ENCODE data around the gene RAB19. TPM values are rescaled to one million over a fixed set of nuclear protein-coding genes. Genes with fewer than 3 reads are reported as not detected.

Gene RAB19, protein sequence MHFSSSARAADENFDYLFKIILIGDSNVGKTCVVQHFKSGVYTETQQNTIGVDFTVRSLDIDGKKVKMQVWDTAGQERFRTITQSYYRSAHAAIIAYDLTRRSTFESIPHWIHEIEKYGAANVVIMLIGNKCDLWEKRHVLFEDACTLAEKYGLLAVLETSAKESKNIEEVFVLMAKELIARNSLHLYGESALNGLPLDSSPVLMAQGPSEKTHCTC
- total RNA-seq (not detected), polyA plus RNA-seq (not detected)
- long read RNA-seq, donor 1 = 0 reads
- long read RNA-seq, donor 2 = 0 reads
- long read RNA-seq, donor 3 = 0 reads
- long read RNA-seq, donor 4 = 0 reads

- DNase-seq (no peak), ATAC-seq (peak; percentile 65 to 66)
- Histone ChIP-seq H3K27me3 (ENCODE audit: control insufficient read depth, insufficient read depth) (peaks cover 3% of the 10 kb centered on the region), H3K9me3 (ENCODE audit: control insufficient read depth, low read length) (no peaks in the 10 kb centered on the region), H3K4me3 (ENCODE audit: low read length) (peak within 1 kb of the TSS; percentile 22), H3K27ac (ENCODE audit: low read length) (no peak within 1 kb of the TSS), H3K4me1 (ENCODE audit: control insufficient read depth, insufficient read depth, low read length) (no peaks in the 10 kb centered on the region)
- intact Hi-C loops (cut with DNase I) = no loop called here
- WGBS = 13% methylated on average over 22 of the region's 22 CpGs
Observed at GRCh38 chr7:140403878-140404564, at the start of gene RAB19. RAB19 (plus strand) TSS chr7:140404058; CDS start chr7:140407647, 3,589 bp downstream.

DNA sequence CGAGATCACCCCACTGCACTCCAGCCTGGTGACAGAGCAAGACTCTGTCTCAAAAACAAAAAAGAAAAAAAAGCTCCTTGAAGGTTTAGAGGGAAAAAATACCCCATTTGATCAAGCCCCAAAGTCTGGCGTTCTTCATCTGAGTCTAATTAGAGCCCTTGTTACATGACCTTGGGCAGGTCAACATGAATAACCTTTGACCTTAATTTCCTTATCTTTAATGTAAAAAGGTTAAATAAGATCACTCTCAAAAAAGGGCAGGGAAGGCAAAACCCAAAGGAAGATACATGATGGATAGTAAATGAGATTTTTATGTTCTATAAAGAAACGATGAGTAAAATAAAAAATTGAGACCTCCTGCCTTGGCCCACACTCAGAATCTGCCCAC is 45.8 kb upstream of the RAB19 start:
- WGBS = 93% methylated on average over 3 of the region's 3 CpGs
- DNase-seq (no peak), ATAC-seq (no peak)
- Histone ChIP-seq H3K4me1 (ENCODE audit: control insufficient read depth, insufficient read depth, low read length) (no peaks in the 10 kb centered on the region), H3K9me3 (ENCODE audit: control insufficient read depth, low read length) (no peaks in the 10 kb centered on the region), H3K27ac (ENCODE audit: low read length) (no peak overlapping the region), H3K27me3 (ENCODE audit: control insufficient read depth, insufficient read depth) (no peaks in the 10 kb centered on the region), H3K4me3 (ENCODE audit: low read length) (no peak overlapping the region)
- intact Hi-C loops (cut with DNase I) = no loop called here

DNA sequence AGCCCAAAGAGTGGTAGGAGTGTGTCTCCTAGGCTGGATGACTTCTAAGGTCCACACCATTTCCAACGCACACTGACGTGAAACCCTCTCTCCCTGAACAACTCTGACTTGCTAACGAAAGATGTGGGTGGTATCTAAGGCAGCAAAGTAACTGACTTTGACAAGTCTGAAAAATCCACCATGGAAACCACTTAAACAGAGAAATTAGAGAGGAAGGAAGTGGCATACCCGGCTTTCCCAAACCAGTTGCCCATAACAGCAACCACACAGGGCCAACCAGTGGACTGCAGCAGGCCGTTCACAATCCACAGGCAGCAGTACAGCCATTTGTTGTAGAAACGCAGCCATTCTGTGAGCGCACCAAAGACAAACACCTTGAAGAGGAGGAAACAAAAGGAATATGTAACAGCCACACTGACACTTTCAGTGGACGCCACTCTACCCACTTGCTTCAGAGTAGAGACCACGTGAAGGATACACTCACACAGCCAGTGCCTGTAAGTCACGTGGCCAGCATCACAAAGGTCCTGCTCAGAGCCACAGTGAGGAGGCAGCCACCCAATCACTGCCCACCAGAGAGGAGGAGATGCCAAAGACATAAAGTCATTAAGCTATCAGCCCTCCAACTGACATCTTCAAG is 45.3 kb upstream of the RAB19 start:
- Histone ChIP-seq H3K27ac (ENCODE audit: low read length) (no peak overlapping the region), H3K9me3 (ENCODE audit: control insufficient read depth, low read length) (no peaks in the 10 kb centered on the region), H3K4me1 (ENCODE audit: control insufficient read depth, insufficient read depth, low read length) (no peaks in the 10 kb centered on the region), H3K4me3 (ENCODE audit: low read length) (no peak overlapping the region), H3K27me3 (ENCODE audit: control insufficient read depth, insufficient read depth) (no peaks in the 10 kb centered on the region)
- WGBS = 82% methylated on average over 10 of the region's 10 CpGs
- intact Hi-C loops (cut with DNase I) = no loop called here
- no peak for ATAC-seq
- no peak for DNase-seq

DNA sequence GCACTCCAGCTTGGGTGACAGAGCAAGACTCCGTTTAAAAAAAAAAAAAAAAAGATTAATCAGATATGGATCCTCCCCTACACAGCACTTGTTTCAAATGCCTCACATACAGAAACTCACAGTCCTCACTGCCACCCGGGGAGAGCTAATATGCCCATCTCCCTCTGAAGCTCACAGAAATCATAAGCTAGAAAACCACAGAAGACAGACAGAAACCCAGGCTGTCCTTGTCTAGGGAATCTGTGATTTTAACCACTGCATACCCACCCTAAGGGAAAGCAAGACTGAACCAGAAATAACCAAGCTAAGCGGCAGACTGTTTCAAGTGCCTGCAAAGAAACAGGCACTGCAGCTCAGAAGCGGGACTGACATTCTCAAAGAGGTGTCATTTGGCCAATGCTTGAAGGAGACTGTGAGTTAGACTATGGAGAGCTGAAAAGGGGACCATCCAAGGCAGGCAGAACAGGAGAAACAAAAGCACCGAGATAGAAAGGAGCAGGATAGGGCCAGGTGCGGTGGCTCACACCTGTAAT is 43.1 kb upstream of the RAB19 start:
- Histone ChIP-seq H3K4me1 (ENCODE audit: control insufficient read depth, insufficient read depth, low read length) (no peaks in the 10 kb centered on the region), H3K4me3 (ENCODE audit: low read length) (no peak overlapping the region), H3K9me3 (ENCODE audit: control insufficient read depth, low read length) (no peaks in the 10 kb centered on the region), H3K27me3 (ENCODE audit: control insufficient read depth, insufficient read depth) (no peaks in the 10 kb centered on the region), H3K27ac (ENCODE audit: low read length) (no peak overlapping the region)
- intact Hi-C loops (cut with DNase I) = no loop called here
- 86% methylated on average over 6 of the region's 6 CpGs for WGBS
- ATAC-seq = no peak
- DNase-seq = no peak

- no peaks in the 10 kb centered on the region for H3K27me3 ChIP-seq (ENCODE audit: control insufficient read depth, insufficient read depth)
- WGBS = 70% methylated on average over 3 of the region's 3 CpGs
- ATAC-seq = no peak
- H3K27ac ChIP-seq (ENCODE audit: low read length) = no peak overlapping the region
- H3K4me1 ChIP-seq (ENCODE audit: control insufficient read depth, insufficient read depth, low read length) = no peaks in the 10 kb centered on the region
- no peak for DNase-seq
- H3K9me3 ChIP-seq (ENCODE audit: control insufficient read depth, low read length) = no peaks in the 10 kb centered on the region
- H3K4me3 ChIP-seq (ENCODE audit: low read length) = no peak overlapping the region
- intact Hi-C loops (cut with DNase I) = no loop called here
Observed at GRCh38 chr7:140364819-140365218, 39.0 kb upstream of the RAB19 start.

DNA sequence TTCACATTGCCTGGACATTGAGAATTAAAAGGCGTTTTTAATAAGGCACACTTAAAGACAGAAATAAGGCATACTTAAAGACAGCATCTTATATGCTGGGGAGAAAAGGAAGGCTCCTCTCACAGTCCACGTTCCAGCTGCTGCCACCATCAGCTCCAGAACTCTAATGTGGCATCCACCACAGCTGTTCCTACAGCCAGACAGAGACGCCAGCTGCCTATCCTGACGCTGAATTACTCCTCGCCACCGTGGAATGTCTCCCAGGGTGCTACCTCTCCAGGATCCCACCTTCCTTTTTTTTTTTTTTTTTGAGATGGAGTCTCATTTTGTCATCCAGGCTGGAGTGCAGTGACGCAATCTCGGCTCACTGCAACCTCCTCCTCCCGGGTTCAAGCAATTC is 36.3 kb upstream of the RAB19 start:
- no peak overlapping the region for H3K4me3 ChIP-seq (ENCODE audit: low read length)
- no peak overlapping the region for H3K27ac ChIP-seq (ENCODE audit: low read length)
- no peaks in the 10 kb centered on the region for H3K27me3 ChIP-seq (ENCODE audit: control insufficient read depth, insufficient read depth)
- intact Hi-C loops (cut with DNase I) = no loop called here
- no peaks in the 10 kb centered on the region for H3K4me1 ChIP-seq (ENCODE audit: control insufficient read depth, insufficient read depth, low read length)
- ATAC-seq (no peak), DNase-seq (no peak)
- WGBS = 92% methylated on average over 9 of the region's 9 CpGs
- H3K9me3 ChIP-seq (ENCODE audit: control insufficient read depth, low read length) = no peaks in the 10 kb centered on the region

DNA sequence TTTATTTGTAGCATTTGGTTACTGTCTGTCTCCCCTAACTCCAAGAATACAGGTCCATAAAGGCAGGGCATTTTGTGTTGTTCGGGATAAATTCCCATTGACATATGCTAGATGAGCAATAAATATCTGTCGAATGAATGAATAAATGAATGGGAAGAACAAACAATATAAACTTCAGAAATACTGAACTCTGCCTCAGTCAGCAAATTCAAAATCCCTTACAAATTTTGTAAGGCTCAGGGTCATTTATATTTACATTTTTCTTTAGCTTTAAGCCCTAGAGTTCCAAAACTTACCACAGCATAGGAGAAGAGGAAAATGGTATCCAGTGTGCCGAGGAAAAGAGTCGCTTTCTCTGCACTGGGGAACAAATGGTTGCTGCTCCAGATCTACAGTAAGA is 34.6 kb upstream of the RAB19 start:
- no peak for ATAC-seq
- H3K4me3 ChIP-seq (ENCODE audit: low read length) = no peak overlapping the region
- intact Hi-C loops (cut with DNase I) = no loop called here
- WGBS = 94% methylated on average over 4 of the region's 4 CpGs
- H3K4me1 ChIP-seq (ENCODE audit: control insufficient read depth, insufficient read depth, low read length) = no peaks in the 10 kb centered on the region
- no peaks in the 10 kb centered on the region for H3K27me3 ChIP-seq (ENCODE audit: control insufficient read depth, insufficient read depth)
- H3K9me3 ChIP-seq (ENCODE audit: control insufficient read depth, low read length) = no peaks in the 10 kb centered on the region
- H3K27ac ChIP-seq (ENCODE audit: low read length) = no peak overlapping the region
- DNase-seq = no peak

DNA sequence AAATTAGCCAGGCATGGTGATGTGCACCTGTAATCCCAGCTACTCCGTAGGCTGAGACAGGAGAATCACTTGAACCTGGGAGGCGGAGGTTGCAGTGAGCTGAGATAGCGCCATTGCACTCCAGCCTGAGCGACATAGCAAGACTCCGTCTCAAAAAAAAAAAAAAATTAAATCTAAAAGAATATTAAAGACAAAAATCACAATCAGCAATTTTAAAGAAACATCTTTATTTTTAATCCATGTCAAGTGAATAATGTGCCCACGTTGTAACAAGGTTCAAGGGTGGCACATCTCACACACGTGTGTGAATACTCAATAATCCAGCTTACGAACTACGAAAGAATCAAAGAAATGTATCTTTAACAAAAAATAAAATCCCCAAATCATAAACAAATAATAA is 28.5 kb upstream of the RAB19 start:
- H3K27ac ChIP-seq (ENCODE audit: low read length) = no peak overlapping the region
- no peak overlapping the region for H3K4me3 ChIP-seq (ENCODE audit: low read length)
- no peak for DNase-seq
- no peak for ATAC-seq
- H3K9me3 ChIP-seq (ENCODE audit: control insufficient read depth, low read length) = no peaks in the 10 kb centered on the region
- intact Hi-C loops (cut with DNase I) = no loop called here
- no peaks in the 10 kb centered on the region for H3K27me3 ChIP-seq (ENCODE audit: control insufficient read depth, insufficient read depth)
- WGBS = 98% methylated on average over 9 of the region's 9 CpGs
- no peaks in the 10 kb centered on the region for H3K4me1 ChIP-seq (ENCODE audit: control insufficient read depth, insufficient read depth, low read length)

DNA sequence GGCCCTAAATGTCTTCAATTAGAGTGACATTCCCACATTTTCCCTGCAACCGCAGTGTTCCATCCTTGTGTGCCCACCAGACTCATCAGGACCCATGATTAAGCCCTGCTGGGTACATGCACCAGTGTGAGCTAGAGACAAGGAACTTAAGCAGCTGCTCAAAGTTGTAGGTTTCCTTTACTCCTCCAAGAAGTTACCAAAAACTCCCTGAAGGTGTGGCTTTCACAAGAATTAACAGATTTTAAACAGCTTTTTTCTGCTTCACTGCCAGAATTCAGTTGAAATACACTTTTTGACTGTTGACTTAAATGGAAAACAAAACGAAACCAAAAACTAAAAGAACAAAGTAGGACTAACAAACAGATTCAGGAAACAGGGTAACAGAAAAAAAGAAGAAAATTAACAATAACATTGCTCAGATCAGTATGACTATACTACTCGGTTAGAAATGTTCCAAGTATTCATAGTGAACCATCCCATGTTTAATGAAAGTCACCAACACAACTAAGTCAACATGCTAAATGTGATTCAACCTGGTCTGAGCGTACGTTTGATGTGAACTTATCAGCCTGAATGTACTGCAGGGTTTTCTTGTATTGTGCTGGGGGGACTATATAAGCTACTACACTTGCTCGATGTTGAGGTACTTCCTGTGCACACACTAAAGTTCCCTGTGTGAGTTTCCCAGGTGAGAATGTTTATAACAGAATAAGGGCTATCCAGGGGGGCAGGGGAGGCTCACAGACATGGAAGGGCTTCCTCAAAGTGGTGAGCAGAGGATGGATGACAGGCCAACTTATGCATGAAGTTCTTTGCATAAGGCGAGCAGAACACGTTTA is 27.7 kb upstream of the RAB19 start:
- ATAC-seq = no peak
- H3K27ac ChIP-seq (ENCODE audit: low read length) = no peak overlapping the region
- H3K4me1 ChIP-seq (ENCODE audit: control insufficient read depth, insufficient read depth, low read length) = no peaks in the 10 kb centered on the region
- intact Hi-C loops (cut with DNase I) = no loop called here
- no peaks in the 10 kb centered on the region for H3K9me3 ChIP-seq (ENCODE audit: control insufficient read depth, low read length)
- H3K4me3 ChIP-seq (ENCODE audit: low read length) = no peak overlapping the region
- no peaks in the 10 kb centered on the region for H3K27me3 ChIP-seq (ENCODE audit: control insufficient read depth, insufficient read depth)
- no peak for DNase-seq
- WGBS = 82% methylated on average over 8 of the region's 8 CpGs

DNA sequence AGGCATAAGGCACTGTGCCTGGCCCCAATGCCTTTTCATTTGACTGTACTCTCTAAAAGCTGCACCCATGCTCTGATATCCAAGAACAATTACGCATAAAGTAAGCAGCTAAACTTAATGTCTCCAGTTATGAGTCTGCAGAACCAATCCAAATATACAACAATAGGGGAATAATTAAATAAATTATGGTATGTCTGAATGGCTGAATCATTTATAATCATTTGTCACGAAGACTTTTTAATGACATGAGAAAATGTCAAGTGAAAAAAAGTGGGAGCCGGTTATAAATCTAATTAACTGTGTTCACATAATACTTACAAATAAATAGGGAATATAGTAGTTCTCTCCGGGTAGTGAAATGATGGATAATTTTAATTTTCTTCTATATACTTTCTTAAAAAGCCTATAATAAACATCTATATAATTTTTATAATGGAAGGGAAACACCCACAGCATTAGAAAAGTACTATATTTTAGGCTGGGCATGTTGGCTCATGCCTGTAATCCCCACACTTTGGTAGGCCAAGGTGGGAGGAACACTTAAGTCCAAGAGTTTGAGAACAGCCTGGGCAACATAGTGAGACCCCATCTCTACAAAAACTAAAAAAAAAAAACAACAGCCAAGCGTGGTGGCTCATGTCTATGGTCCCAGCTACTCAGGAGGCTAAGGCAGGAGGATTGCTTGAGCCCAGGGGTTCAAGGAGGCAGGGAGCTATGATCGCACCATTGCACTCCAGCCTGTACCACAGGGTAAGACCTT is 19.7 kb upstream of the RAB19 start:
- no peak overlapping the region for H3K27ac ChIP-seq (ENCODE audit: low read length)
- ATAC-seq = no peak
- 95% methylated on average over 6 of the region's 6 CpGs for WGBS
- intact Hi-C loops (cut with DNase I) = no loop called here
- H3K4me3 ChIP-seq (ENCODE audit: low read length) = no peak overlapping the region
- H3K4me1 ChIP-seq (ENCODE audit: control insufficient read depth, insufficient read depth, low read length) = no peaks in the 10 kb centered on the region
- no peak for DNase-seq
- no peaks in the 10 kb centered on the region for H3K9me3 ChIP-seq (ENCODE audit: control insufficient read depth, low read length)
- H3K27me3 ChIP-seq (ENCODE audit: control insufficient read depth, insufficient read depth) = no peaks in the 10 kb centered on the region
